ENCODE results near the gene DENR. TPM values are rescaled to one million over a fixed set of nuclear protein-coding genes. Genes with fewer than 3 reads are reported as not detected.

The DENR gene
- total and polyA plus RNA-seq, 2 of the 13 experiments (the other 11 are each of a cell fraction or from before 2014, with no cell fraction given): 30.0 to 59.1 TPM

DNA sequence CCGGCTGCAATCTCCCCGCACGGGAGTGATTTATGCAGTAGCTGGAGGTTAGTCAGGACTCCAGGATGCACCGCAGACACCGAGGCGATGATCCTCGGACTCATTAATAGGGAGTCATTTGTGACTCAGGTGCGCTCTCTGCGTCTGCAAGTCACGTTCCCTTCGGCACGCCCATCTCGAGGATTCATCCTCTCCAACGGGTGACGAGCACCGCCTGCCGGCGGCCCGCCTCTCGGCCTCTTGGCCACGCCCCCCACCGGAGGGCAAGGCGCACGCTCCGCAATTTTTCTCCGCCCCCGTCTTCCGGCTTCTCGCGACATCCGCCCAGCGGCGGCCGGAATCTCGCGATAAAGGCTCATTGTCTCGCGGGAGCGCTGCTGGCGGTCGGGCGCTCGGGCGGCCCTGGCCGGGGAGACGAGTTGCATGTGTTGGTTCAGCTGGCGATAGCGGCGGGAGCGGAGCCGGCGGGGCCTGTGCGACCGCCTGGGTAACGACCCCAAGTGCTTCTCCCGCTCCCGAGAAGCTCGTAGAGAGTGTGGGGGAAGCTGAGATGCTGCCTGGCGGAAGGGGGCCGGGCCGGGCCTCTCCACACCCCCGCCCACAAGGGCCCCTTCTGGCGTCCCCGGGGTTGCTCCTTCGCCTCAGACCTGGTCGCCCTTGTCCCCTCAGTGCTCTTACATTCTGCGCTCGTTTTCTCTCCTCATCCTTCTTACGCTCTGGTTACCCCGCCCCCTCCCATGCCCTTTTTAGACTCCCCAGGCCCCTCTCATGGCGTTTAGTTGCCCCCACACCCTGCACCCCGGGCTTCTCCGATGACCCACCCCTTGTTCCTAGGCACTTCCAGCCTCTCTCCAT is at the start of gene DENR (continued):
- TF ChIP-seq TEAD3 (CRISPR knock-in tag; optimal IDR thresholded peaks at IDR 0.05; ENCODE audit: borderline replicate concordance) (peak; percentile 80), PAWR (CRISPR knock-in tag; IDR thresholded peaks at IDR 0.05; ENCODE audit: borderline replicate concordance) (no peak), ZNF850 (CRISPR knock-in tag; conservative IDR thresholded peaks at IDR 0.05) (no peak), ELF3 (CRISPR knock-in tag; IDR thresholded peaks at IDR 0.05) (peak; percentile 56; the same call in 1 of the 2 replicates), PAX8 (CRISPR knock-in tag; IDR thresholded peaks at IDR 0.05; ENCODE audit: borderline replicate concordance) (no peak), TAF1 (CRISPR knock-in tag; IDR thresholded peaks at IDR 0.05) (peak; percentile 89), ZNF782 (CRISPR knock-in tag; IDR thresholded peaks at IDR 0.05; ENCODE audit: borderline replicate concordance) (peak; percentile 80), TOPORS (CRISPR knock-in tag; IDR thresholded peaks at IDR 0.05) (peak; percentile 44; the same call in 1 of the 2 replicates), CC2D1A (CRISPR knock-in tag; IDR thresholded peaks at IDR 0.05) (no peak), TAF15 (IDR thresholded peaks at IDR 0.05; ENCODE audit: low read depth, low read length, poor library complexity, severe bottlenecking) (peak; percentile 88), ZFYVE20 (CRISPR knock-in tag; IDR thresholded peaks at IDR 0.05; ENCODE audit: borderline replicate concordance, low read depth) (no peak), ZNF333 (CRISPR knock-in tag; IDR thresholded peaks at IDR 0.05; ENCODE audit: borderline replicate concordance) (no peak), MEF2D (CRISPR knock-in tag; IDR thresholded peaks at IDR 0.05) (peak; percentile 82), SKI (IDR thresholded peaks at IDR 0.05; ENCODE audit: partially characterized antibody) (no peak), ZNF331 (CRISPR knock-in tag; IDR thresholded peaks at IDR 0.05) (peak; percentile 79; the same call in 1 of the 2 replicates), ZNF713 (CRISPR knock-in tag; IDR thresholded peaks at IDR 0.05) (no peak), KDM6A (CRISPR knock-in tag; IDR thresholded peaks at IDR 0.05; ENCODE audit: low read depth) (no peak), SP5 (CRISPR knock-in tag; IDR thresholded peaks at IDR 0.05; ENCODE audit: borderline replicate concordance, low read depth) (peak; percentile 95)
- TF ChIP-seq, protein P1, sequence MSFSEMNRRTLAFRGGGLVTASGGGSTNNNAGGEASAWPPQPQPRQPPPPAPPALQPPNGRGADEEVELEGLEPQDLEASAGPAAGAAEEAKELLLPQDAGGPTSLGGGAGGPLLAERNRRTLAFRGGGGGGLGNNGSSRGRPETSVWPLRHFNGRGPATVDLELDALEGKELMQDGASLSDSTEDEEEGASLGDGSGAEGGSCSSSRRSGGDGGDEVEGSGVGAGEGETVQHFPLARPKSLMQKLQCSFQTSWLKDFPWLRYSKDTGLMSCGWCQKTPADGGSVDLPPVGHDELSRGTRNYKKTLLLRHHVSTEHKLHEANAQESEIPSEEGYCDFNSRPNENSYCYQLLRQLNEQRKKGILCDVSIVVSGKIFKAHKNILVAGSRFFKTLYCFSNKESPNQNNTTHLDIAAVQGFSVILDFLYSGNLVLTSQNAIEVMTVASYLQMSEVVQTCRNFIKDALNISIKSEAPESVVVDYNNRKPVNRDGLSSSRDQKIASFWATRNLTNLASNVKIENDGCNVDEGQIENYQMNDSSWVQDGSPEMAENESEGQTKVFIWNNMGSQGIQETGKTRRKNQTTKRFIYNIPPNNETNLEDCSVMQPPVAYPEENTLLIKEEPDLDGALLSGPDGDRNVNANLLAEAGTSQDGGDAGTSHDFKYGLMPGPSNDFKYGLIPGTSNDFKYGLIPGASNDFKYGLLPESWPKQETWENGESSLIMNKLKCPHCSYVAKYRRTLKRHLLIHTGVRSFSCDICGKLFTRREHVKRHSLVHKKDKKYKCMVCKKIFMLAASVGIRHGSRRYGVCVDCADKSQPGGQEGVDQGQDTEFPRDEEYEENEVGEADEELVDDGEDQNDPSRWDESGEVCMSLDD (CRISPR knock-in tag; IDR thresholded peaks at IDR 0.05; ENCODE audit: borderline replicate concordance): peak; percentile 58; the same call in 1 of the 2 replicates
- TF ChIP-seq, protein P2, sequence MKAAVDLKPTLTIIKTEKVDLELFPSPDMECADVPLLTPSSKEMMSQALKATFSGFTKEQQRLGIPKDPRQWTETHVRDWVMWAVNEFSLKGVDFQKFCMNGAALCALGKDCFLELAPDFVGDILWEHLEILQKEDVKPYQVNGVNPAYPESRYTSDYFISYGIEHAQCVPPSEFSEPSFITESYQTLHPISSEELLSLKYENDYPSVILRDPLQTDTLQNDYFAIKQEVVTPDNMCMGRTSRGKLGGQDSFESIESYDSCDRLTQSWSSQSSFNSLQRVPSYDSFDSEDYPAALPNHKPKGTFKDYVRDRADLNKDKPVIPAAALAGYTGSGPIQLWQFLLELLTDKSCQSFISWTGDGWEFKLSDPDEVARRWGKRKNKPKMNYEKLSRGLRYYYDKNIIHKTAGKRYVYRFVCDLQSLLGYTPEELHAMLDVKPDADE (CRISPR knock-in tag; IDR thresholded peaks at IDR 0.05): peak; percentile 49; the same call in 1 of the 2 replicates
- TF ChIP-seq, protein P3, sequence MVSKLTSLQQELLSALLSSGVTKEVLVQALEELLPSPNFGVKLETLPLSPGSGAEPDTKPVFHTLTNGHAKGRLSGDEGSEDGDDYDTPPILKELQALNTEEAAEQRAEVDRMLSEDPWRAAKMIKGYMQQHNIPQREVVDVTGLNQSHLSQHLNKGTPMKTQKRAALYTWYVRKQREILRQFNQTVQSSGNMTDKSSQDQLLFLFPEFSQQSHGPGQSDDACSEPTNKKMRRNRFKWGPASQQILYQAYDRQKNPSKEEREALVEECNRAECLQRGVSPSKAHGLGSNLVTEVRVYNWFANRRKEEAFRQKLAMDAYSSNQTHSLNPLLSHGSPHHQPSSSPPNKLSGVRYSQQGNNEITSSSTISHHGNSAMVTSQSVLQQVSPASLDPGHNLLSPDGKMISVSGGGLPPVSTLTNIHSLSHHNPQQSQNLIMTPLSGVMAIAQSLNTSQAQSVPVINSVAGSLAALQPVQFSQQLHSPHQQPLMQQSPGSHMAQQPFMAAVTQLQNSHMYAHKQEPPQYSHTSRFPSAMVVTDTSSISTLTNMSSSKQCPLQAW (CRISPR knock-in tag; IDR thresholded peaks at IDR 0.05): peak; percentile 93
- TF ChIP-seq, protein P4, sequence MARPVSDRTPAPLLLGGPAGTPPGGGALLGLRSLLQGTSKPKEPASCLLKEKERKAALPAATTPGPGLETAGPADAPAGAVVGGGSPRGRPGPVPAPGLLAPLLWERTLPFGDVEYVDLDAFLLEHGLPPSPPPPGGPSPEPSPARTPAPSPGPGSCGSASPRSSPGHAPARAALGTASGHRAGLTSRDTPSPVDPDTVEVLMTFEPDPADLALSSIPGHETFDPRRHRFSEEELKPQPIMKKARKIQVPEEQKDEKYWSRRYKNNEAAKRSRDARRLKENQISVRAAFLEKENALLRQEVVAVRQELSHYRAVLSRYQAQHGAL (CRISPR knock-in tag; IDR thresholded peaks at IDR 0.05; ENCODE audit: not compliant biosample characterization): peak; percentile 86
- TF ChIP-seq, protein P5, sequence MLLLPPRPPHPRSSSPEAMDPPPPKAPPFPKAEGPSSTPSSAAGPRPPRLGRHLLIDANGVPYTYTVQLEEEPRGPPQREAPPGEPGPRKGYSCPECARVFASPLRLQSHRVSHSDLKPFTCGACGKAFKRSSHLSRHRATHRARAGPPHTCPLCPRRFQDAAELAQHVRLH (CRISPR knock-in tag; IDR thresholded peaks at IDR 0.05; ENCODE audit: borderline replicate concordance, low read depth): peak; percentile 91; the same call in 1 of the 2 replicates
